H1 (cell line): ENCODE measurements around the gene ECEL1. TPM values are rescaled to one million over a fixed set of nuclear protein-coding genes. Genes with fewer than 3 reads are reported as not detected.

Experiments used
- CTCF ChIA-PET: fragments of 300-600 bp; sonication (Branson Sonifier 250); formaldehyde crosslinking; loops from one replicate; lab custom pipeline; 2021; ENCODE audit not compliant: partially characterized antibody; lab: Charles Lee
- POLR2A ChIA-PET: fragments of 300-600 bp; sonication (Branson Sonifier 250); formaldehyde crosslinking; loops from one replicate; lab custom pipeline; 2021; ENCODE audit warnings: inconsistent platforms; ENCODE audit not compliant: partially characterized antibody; lab: Charles Lee
- DNase-seq, 2 experiments: peaks; one replicate each; pipeline versions ENCODE4 v3.0.0 to v3.0.0-alpha.2; 2010 to 2022; ENCODE audit warnings: low spot score in 2 of 2, low read depth in 1 of 2, mixed read lengths in 1 of 2
- FAIRE-seq: peaks from 2 replicates; lab custom pipeline; 2011; peaks lifted over from hg19 to GRCh38; lab: Jason Lieb, UNC
- H2AFZ ChIP-seq: 2 replicates; pipeline ENCODE4 v1.8.1; 2012; ENCODE audit warnings: low read length, inconsistent platforms
- H2AK5ac ChIP-seq: 2 replicates; pipeline ENCODE4 v1.6.1; 2013; ENCODE audit warnings: low read depth, low read length
- H2BK120ac ChIP-seq: replicated peaks from 2 replicates; pipeline ENCODE3; 2013; ENCODE audit warnings: low read depth, low read length, inconsistent platforms
- H2BK12ac ChIP-seq: 2 replicates; pipeline ENCODE4 v1.6.1; 2013; ENCODE audit warnings: low read depth, low read length
- H2BK15ac ChIP-seq: 2 replicates; pipeline ENCODE4 v1.6.1; 2013; ENCODE audit warnings: low read length
- H2BK20ac ChIP-seq: 2 replicates; pipeline ENCODE4 v1.6.1; 2013; ENCODE audit warnings: low read length
- H2BK5ac ChIP-seq: 2 replicates; pipeline ENCODE4 v1.6.1; 2013; ENCODE audit warnings: low read depth, low read length
- H3K14ac ChIP-seq: 2 replicates; pipeline ENCODE4 v1.6.1; 2013; ENCODE audit warnings: inconsistent platforms; ENCODE audit not compliant: insufficient read length
- H3K18ac ChIP-seq: 2 replicates; pipeline ENCODE4 v1.6.1; 2013; ENCODE audit warnings: low read length; ENCODE audit errors: extremely low read depth
- H3K23ac ChIP-seq: 2 replicates; pipeline ENCODE4 v1.6.1; 2013; ENCODE audit warnings: inconsistent platforms; ENCODE audit not compliant: insufficient read length
- H3K23me2 ChIP-seq: 2 replicates; pipeline ENCODE4 v1.6.1; 2013; ENCODE audit warnings: low read depth, low read length
- H3K27ac ChIP-seq: 2 replicates; pipeline ENCODE4 v1.6.1; 2011; ENCODE audit warnings: low read depth, low read length, inconsistent platforms
- H3K27me3 ChIP-seq, 4 experiments: replicated peaks in 1 of 4; 1 replicate in 1 of 4; 2 replicates in 3 of 4; pipeline versions ENCODE4 v1.6.1 to v1.8.1; 2011 to 2013; ENCODE audit warnings: low read length in 3 of 4, mild to moderate bottlenecking in 3 of 4, inconsistent platforms in 2 of 4, mixed read lengths in 2 of 4, moderate library complexity in 1 of 4; ENCODE audit not compliant: control insufficient read depth in 3 of 4, insufficient read depth in 3 of 4; ENCODE audit errors: extremely low read depth in 1 of 4
- H3K36me3 ChIP-seq, 4 experiments: 2 replicates each; pipeline versions ENCODE4 v1.6.1 to v1.8.1; 2011 to 2013; ENCODE audit warnings: mild to moderate bottlenecking in 4 of 4, low read length in 3 of 4, moderate library complexity in 2 of 4, control low read depth in 1 of 4, inconsistent platforms in 1 of 4; ENCODE audit not compliant: insufficient read depth in 4 of 4, control insufficient read depth in 2 of 4
- H3K4ac ChIP-seq: replicated peaks from 2 replicates; pipeline ENCODE3; 2013; ENCODE audit warnings: low read length, low read depth, mixed read lengths, inconsistent platforms; ENCODE audit not compliant: insufficient read length
- H3K4me1 ChIP-seq, 4 experiments: replicated peaks in 1 of 4; 1 replicate in 1 of 4; 2 replicates in 3 of 4; pipeline versions ENCODE4 v1.6.1 to v1.8.1; 2011 to 2013; ENCODE audit warnings: low read length in 3 of 4, inconsistent platforms in 2 of 4, mixed read lengths in 1 of 4; ENCODE audit not compliant: insufficient read depth in 4 of 4, control insufficient read depth in 3 of 4
- H3K4me2 ChIP-seq, 2 experiments: 2 replicates each; pipeline versions ENCODE4 v1.6.1 to v1.8.1; 2011 to 2013; ENCODE audit warnings: low read depth in 2 of 2, low read length in 2 of 2, control low read depth in 1 of 2, inconsistent platforms in 1 of 2, mild to moderate bottlenecking in 1 of 2; ENCODE audit not compliant: insufficient read depth in 1 of 2
- H3K4me3 ChIP-seq, 4 experiments: fragments of 200-600, 300-600 bp in 1 of 4; sonication (generic), shearing (Covaris generic), sonication (Bioruptor Twin) in 1 of 4; 2 replicates each; pipeline versions ENCODE4 v1.5.1 to v1.8.1; 2011 to 2016; ENCODE audit warnings: low read length in 4 of 4, low read depth in 3 of 4, control low read depth in 2 of 4, inconsistent platforms in 2 of 4, mild to moderate bottlenecking in 2 of 4, mixed read lengths in 1 of 4, moderate library complexity in 1 of 4; ENCODE audit not compliant: insufficient read depth in 2 of 4; ENCODE audit errors: extremely low read depth in 1 of 4
- H3K56ac ChIP-seq: replicated peaks from 2 replicates; pipeline ENCODE3; 2013; ENCODE audit warnings: low read depth, mild to moderate bottlenecking, mixed read lengths, low read length, inconsistent platforms; ENCODE audit not compliant: insufficient read length
- H3K79me1 ChIP-seq: 2 replicates; pipeline ENCODE4 v1.6.1; 2013; ENCODE audit warnings: low read depth, low read length, control low read depth
- H3K79me2 ChIP-seq, 2 experiments: 2 replicates each; pipeline versions ENCODE4 v1.6.1 to v1.8.1; 2012 to 2013; ENCODE audit warnings: low read length in 2 of 2, mild to moderate bottlenecking in 2 of 2, inconsistent platforms in 1 of 2; ENCODE audit not compliant: insufficient read depth in 2 of 2, control insufficient read depth in 1 of 2
- H3K9ac ChIP-seq, 4 experiments: replicated peaks in 1 of 4; 1 replicate in 1 of 4; 2 replicates in 3 of 4; pipeline versions ENCODE4 v1.6.1 to v1.8.1; 2011 to 2013; ENCODE audit warnings: low read depth in 3 of 4, low read length in 3 of 4, control low read depth in 2 of 4, mild to moderate bottlenecking in 2 of 4, moderate library complexity in 2 of 4, inconsistent platforms in 1 of 4; ENCODE audit errors: extremely low read depth in 1 of 4
- H3K9me3 ChIP-seq, 2 experiments: 2 replicates each; pipeline versions ENCODE4 v1.6.1 to v1.8.1; 2012 to 2013; ENCODE audit warnings: mild to moderate bottlenecking in 2 of 2, moderate library complexity in 2 of 2, control low read depth in 1 of 2, inconsistent platforms in 1 of 2, low read depth in 1 of 2, low read length in 1 of 2, mixed read lengths in 1 of 2; ENCODE audit not compliant: insufficient read depth in 2 of 2
- H4K20me1 ChIP-seq, 2 experiments: replicated peaks in 1 of 2; 2 replicates each; pipeline versions ENCODE3 to v1.8.1; 2011 to 2013; ENCODE audit warnings: inconsistent platforms in 2 of 2, low read length in 2 of 2, mild to moderate bottlenecking in 1 of 2; ENCODE audit not compliant: insufficient read depth in 2 of 2, control insufficient read depth in 1 of 2
- H4K5ac ChIP-seq: 2 replicates; pipeline ENCODE4 v1.6.1; 2013; ENCODE audit warnings: low read length, low read depth, mixed read lengths, inconsistent platforms; ENCODE audit not compliant: insufficient read length
- H4K8ac ChIP-seq: 2 replicates; pipeline ENCODE4 v1.8.0; 2013; ENCODE audit warnings: mild to moderate bottlenecking, moderate library complexity, low read length, inconsistent platforms; ENCODE audit not compliant: insufficient read depth; ENCODE audit errors: extremely low read depth
- H4K91ac ChIP-seq: replicated peaks from 2 replicates; pipeline ENCODE3; 2013; ENCODE audit warnings: low read length, mixed read lengths, inconsistent platforms; ENCODE audit not compliant: insufficient read length
- CBX5 ChIP-seq: fragments of 300-800, 300-1000 bp; sonication (generic); IDR thresholded peaks from 2 replicates; pipeline ENCODE4 v1.7.1; 2016; ENCODE audit warnings: antibody characterized with exemption, low read length, low read depth
- CBX8 ChIP-seq: fragments of 300-800, 300-1000 bp; sonication (generic); IDR thresholded peaks from 2 replicates; pipeline ENCODE4 v1.7.1; 2016; ENCODE audit warnings: low read depth, low read length, borderline replicate concordance
- CEBPB ChIP-seq: IDR thresholded peaks from 2 replicates; pipeline ENCODE4 v1.6.1; 2012; ENCODE audit warnings: low read depth, low read length
- FOSL1 ChIP-seq: IDR thresholded peaks from 2 replicates; pipeline ENCODE4 v1.6.1; 2011; ENCODE audit warnings: mild to moderate bottlenecking, low read depth, low read length, moderate library complexity; ENCODE audit not compliant: insufficient read depth
- JUN ChIP-seq: IDR thresholded peaks from 2 replicates; pipeline ENCODE4 v1.6.1; 2011; ENCODE audit warnings: low read depth, mild to moderate bottlenecking, improper control_type of control experiment, low read length
- POU5F1 ChIP-seq: IDR thresholded peaks from 2 replicates; pipeline ENCODE4 v1.6.1; 2011; ENCODE audit warnings: low read depth, mild to moderate bottlenecking, low read length, moderate library complexity
- RAD21 ChIP-seq, 2 experiments: IDR thresholded peaks in 1 of 2; conservative IDR thresholded peaks in 1 of 2; 2 replicates each; pipeline ENCODE4 v1.6.1; 2011; ENCODE audit warnings: low read depth in 2 of 2, low read length in 2 of 2, improper control_type of control experiment in 1 of 2, inconsistent platforms in 1 of 2, mild to moderate bottlenecking in 1 of 2, moderate library complexity in 1 of 2
- RFX5 ChIP-seq: IDR thresholded peaks from 2 replicates; pipeline ENCODE4 v1.6.1; 2011; ENCODE audit warnings: low read depth, low read length, improper control_type of control experiment, borderline replicate concordance
- RNF2 ChIP-seq: fragments of 200-900, 300-1000 bp; sonication (generic); IDR thresholded peaks from 2 replicates; pipeline ENCODE4 v1.7.1; 2016; ENCODE audit warnings: borderline replicate concordance, low read depth, mild to moderate bottlenecking, antibody characterized with exemption, low read length; ENCODE audit not compliant: poor library complexity, severe bottlenecking; ENCODE audit errors: missing control alignments
- SAP30 ChIP-seq: fragments of 300-600 bp; sonication (generic); IDR thresholded peaks from 2 replicates; pipeline ENCODE4 v1.7.1; 2012; ENCODE audit warnings: low read length, moderate library complexity, mild to moderate bottlenecking, inconsistent platforms; ENCODE audit not compliant: insufficient read depth, insufficient replicate concordance
- SIN3A ChIP-seq, 2 experiments: IDR thresholded peaks in 1 of 2; conservative IDR thresholded peaks in 1 of 2; 2 replicates each; pipeline ENCODE4 v1.6.1; 2011 to 2012; ENCODE audit warnings: low read length in 2 of 2, improper control_type of control experiment in 1 of 2, low read depth in 1 of 2, mild to moderate bottlenecking in 1 of 2
- WGBS, 2 experiments: shearing (Covaris generic) in 1 of 2; methylation state at CpG; one replicate each; pipeline versions ENCODE4 v1.1.6 to v1.1.7; 2013 to 2015; ENCODE audit warnings: low lambda C conversion rate in 2 of 2, mixed read lengths in 2 of 2, inconsistent platforms in 1 of 2, low coverage in 1 of 2, missing lambda C conversion rate in 1 of 2; ENCODE audit not compliant: insufficient replicate concordance in 2 of 2, insufficient coverage in 1 of 2, insufficient read length in 1 of 2; ENCODE audit errors: extremely low coverage in 1 of 2, missing lambda C conversion rate in 1 of 2; 5-methylcytosine and 5-hydroxymethylcytosine counted together
- polyA plus RNA-seq, 7 experiments: library from polyadenylated mRNA; depleted of rRNA in 3 of 7; stranded (reverse) in 5 of 7; unstranded in 2 of 7; fragments of >200 nt in 5 of 7; fragments of 200-250 nt in 2 of 7; gene quantifications; 1 replicate in 5 of 7; 2 replicates in 1 of 7; 4 replicates in 1 of 7; pipeline versions ENCODE4 v1.2.1 to v1.2.3, GENCODE V29; 2011 to 2013; ENCODE audit warnings: missing spikeins in 2 of 7, mixed read lengths in 2 of 7
- total RNA-seq: library from RNA; stranded (reverse); fragmentation: NEBNext Ultra II Directional; extraction: Animal tissue kit (Norgen Biotek cat#: 25700); gene quantifications from 2 replicates; pipeline ENCODE4 v1.2.1, GENCODE V29; 2021

The ECEL1 gene
- total and polyA plus RNA-seq, 2 of the 8 experiments (the other 6 are each of a cell fraction or from before 2014, with no cell fraction given), result 7.7 to 20.2 TPM

GRCh38 chr2:232439758-232440135 lies 47.9 kb downstream of the ECEL1 start:
- Histone ChIP-seq H2BK5ac (peak overlapping the region; percentile 35; the same call in 1 of the 2 replicates), H3K56ac (no peak overlapping the region), H2BK15ac (no peak overlapping the region), H2AK5ac (0 out of 2 replicates have a peak overlapping the region, but pooled peaks have one; percentile 40), H4K91ac (no peak overlapping the region), H4K8ac (no peak overlapping the region), H2AFZ (no peak overlapping the region), H3K4me2 (no peak overlapping the region), H3K23me2 (no peaks in the 10 kb centered on the region), H3K27ac (no peak overlapping the region), H3K4me3 (no peak overlapping the region), H2BK120ac (no peak overlapping the region), H3K18ac (peak overlapping the region; percentile 71; the same call in 1 of the 2 replicates), H3K79me2 (no peaks in the 10 kb centered on the region)
- 34% methylated on average over 3 of the region's 5 CpGs; no CpG with 5 or more reads in 1 of the 2 experiments for WGBS, 2 experiments
- no peak for TF ChIP-seq CBX8
- no peak for TF ChIP-seq JUN
- no peak for TF ChIP-seq SIN3A (conservative IDR thresholded peaks at IDR 0.05 in 1 of 2, IDR thresholded peaks at IDR 0.05 in 1 of 2; ENCODE audit: low read depth in 1 of 2, low read length in 2 of 2)
- TF ChIP-seq RFX5, result no peak
- TF ChIP-seq SAP30, result no peak
- TF ChIP-seq RNF2, result no peak
- TF ChIP-seq CEBPB, result no peak
- no peak for TF ChIP-seq FOSL1
- no peak for TF ChIP-seq POU5F1
- TF ChIP-seq CBX5, result no peak
- TF ChIP-seq RAD21 (IDR thresholded peaks at IDR 0.05 in 1 of 2, conservative IDR thresholded peaks at IDR 0.05 in 1 of 2; ENCODE audit: low read depth in 2 of 2, low read length in 2 of 2), result no peak; a peak in 1 of 4 replicates
- TF ChIP-seq, all 59 proteins: peak for 0
- Histone ChIP-seq H3K4ac (no peak overlapping the region), H3K36me3 (no peaks in the 10 kb centered on the region), H3K14ac (no peak overlapping the region), H2BK20ac (peak overlapping the region; percentile 72; the same call in 1 of the 2 replicates), H4K5ac (no peak overlapping the region), H3K27me3 (peaks cover 0 to 2% (median 0%) of the 10 kb centered on the region in 4 experiments; a peak in 3 of 7 replicates), H3K79me1 (no peaks in the 10 kb centered on the region), H2BK12ac (peak overlapping the region; percentile 75; the same call in 1 of the 2 replicates), H3K4me1 (peaks cover 0 to 8% (median 4%) of the 10 kb centered on the region in 4 experiments; a peak in 4 of 7 replicates), H3K23ac (no peak overlapping the region), H3K9ac (no peak overlapping the region), H3K9me3 (no peaks in the 10 kb centered on the region), H4K20me1 (no peaks in the 10 kb centered on the region)
- ChIA-PET CTCF (interaction anchor here (0.6 to 4.9 kb wide), 55 partner anchors 10 to 659 kb away, joined by 3 to 68 read pairs (median 5); partner anchors contain the start of genes ALPP and CHRND), POLR2A (interaction anchor here (1.2 to 1.7 kb wide), 7 partner anchors 22 to 72 kb away, joined by 3 to 9 read pairs (median 4); no protein-coding TSS in a partner anchor)
- no peak for DNase-seq
- FAIRE-seq, result no peak
